AG10803 (cell line): ENCODE measurements around the gene LENG9.

ENCODE experiments used
- DNase-seq: peaks from one replicate; pipeline ENCODE4 v3.0.0; 2010; ENCODE audit warnings: low read depth
- H3K4me3 ChIP-seq: 2 replicates; pipeline ENCODE4 v1.5.1; 2011; ENCODE audit warnings: mild to moderate bottlenecking, low read length, control low read depth
- CTCF ChIP-seq: conservative IDR thresholded peaks from 2 replicates; pipeline ENCODE4 v1.5.1; 2011; ENCODE audit warnings: mild to moderate bottlenecking, low read length, control low read depth, inconsistent platforms

The LENG9 gene

GRCh38 chr19:54481326-54481930 lies 17.9 kb upstream of the LENG9 start:
- TF ChIP-seq CTCF = peak; percentile 76
- DNase-seq = peak; percentile 41
- no peak overlapping the region for H3K4me3 ChIP-seq

GRCh38 chr19:54480051-54480450 lies 16.5 kb upstream of the LENG9 start:
- DNase-seq = no peak
- TF ChIP-seq CTCF = no peak

GRCh38 chr19:54478677-54479266 lies 15.2 kb upstream of the LENG9 start:
- TF ChIP-seq CTCF = peak; percentile 72
- DNase-seq = peak; percentile 48
- no peak overlapping the region for H3K4me3 ChIP-seq

More at GRCh38 chr19:54480051-54480450, 16.5 kb upstream of the LENG9 start:
- no peak overlapping the region for H3K4me3 ChIP-seq

- no peak overlapping the region for H3K4me3 ChIP-seq
- TF ChIP-seq CTCF = peak; percentile 14; the same call in 1 of the 2 replicates
- DNase-seq = no peak
These were observed 14.1 kb upstream of the LENG9 start for GRCh38 chr19:54477650-54478049.

GRCh38 chr19:54475706-54476105 lies 12.1 kb upstream of the LENG9 start:
- no peak for DNase-seq
- no peak for TF ChIP-seq CTCF
- H3K4me3 ChIP-seq = no peak overlapping the region

GRCh38 chr19:54473892-54474372 lies 10.4 kb upstream of the LENG9 start:
- no peak for TF ChIP-seq CTCF
- DNase-seq = no peak

More at GRCh38 chr19:54473892-54474372, 10.4 kb upstream of the LENG9 start:
- H3K4me3 ChIP-seq = peak overlapping the region; percentile 67
